Chondrocyte (in vitro differentiated cells): ENCODE measurements around the gene TEAD1. TPM values are rescaled to one million over a fixed set of nuclear protein-coding genes. Genes with fewer than 3 reads are reported as not detected.
A peak's percentile ranks its signal among the peaks of the same experiment; 100 is the strongest.

Experiments
- DNase-seq: peaks from one replicate; pipeline ENCODE4 v3.0.0; 2021; ENCODE audit warnings: mixed read lengths, low spot score
- H3K27ac Mint-ChIP-seq: one replicate; pipeline ENCODE4 v1.8.0; 2021; ENCODE audit warnings: mild to moderate bottlenecking, moderate library complexity, mixed read lengths; ENCODE audit not compliant: unreplicated experiment
- H3K27me3 Mint-ChIP-seq: 2 replicates; pipeline ENCODE4 v1.8.0; 2021; ENCODE audit warnings: low read depth, mixed read lengths
- H3K36me3 Mint-ChIP-seq: 2 replicates; pipeline ENCODE4 v1.8.0; 2021; ENCODE audit warnings: low read depth, mixed read lengths
- H3K4me1 Mint-ChIP-seq: 2 replicates; pipeline ENCODE4 v1.8.0; 2021; ENCODE audit warnings: low read depth, mild to moderate bottlenecking, mixed read lengths
- H3K4me3 Mint-ChIP-seq: one replicate; pipeline ENCODE4 v1.8.0; 2021; ENCODE audit warnings: mild to moderate bottlenecking, moderate library complexity, mixed read lengths; ENCODE audit not compliant: unreplicated experiment
- H3K9me3 Mint-ChIP-seq: 2 replicates; pipeline ENCODE4 v1.8.0; 2021; ENCODE audit warnings: low read depth, mixed read lengths
- CTCF ChIP-seq: fragments of 200-600 bp; sonication (generic); IDR thresholded peaks from 2 replicates; pipeline ENCODE4 v1.5.0; 2021; ENCODE audit warnings: antibody characterized with exemption, mild to moderate bottlenecking, moderate library complexity
- total RNA-seq: library from RNA; stranded (reverse); gene quantifications from 3 replicates; pipeline ENCODE4 v1.2.1, GENCODE V29; 2021

The TEAD1 gene
- total RNA-seq, 1 donor from 2014 or later: 137 TPM

- DNase-seq: no peak
- Mint-ChIP-seq H3K4me1 (peaks cover 69% of the 10 kb centered on the region), H3K4me3 (peak overlapping the region; percentile 89), H3K36me3 (no peaks in the 10 kb centered on the region), H3K9me3 (no peaks in the 10 kb centered on the region), H3K27ac (peak overlapping the region; percentile 97), H3K27me3 (no peaks in the 10 kb centered on the region)
- TF ChIP-seq CTCF: no peak
Measured at GRCh38 chr11:12677131-12677530, 2.9 kb downstream of the TEAD1 start.

- H3K36me3 Mint-ChIP-seq: no peaks in the 10 kb centered on the region
- no peaks in the 10 kb centered on the region for H3K9me3 Mint-ChIP-seq
- H3K4me1 Mint-ChIP-seq: peaks cover 78% of the 10 kb centered on the region
Measured at GRCh38 chr11:12678092-12678491, 3.9 kb downstream of the TEAD1 start.

GRCh38 chr11:12678991-12679390, 4.8 kb downstream of the TEAD1 start:
- Mint-ChIP-seq H3K27me3 (no peaks in the 10 kb centered on the region), H3K4me3 (peak overlapping the region; percentile 1), H3K9me3 (no peaks in the 10 kb centered on the region), H3K36me3 (no peaks in the 10 kb centered on the region), H3K27ac (peak overlapping the region; percentile 57), H3K4me1 (peaks cover 81% of the 10 kb centered on the region)
- no peak for TF ChIP-seq CTCF
- no peak for DNase-seq

More at GRCh38 chr11:12678092-12678491, 3.9 kb downstream of the TEAD1 start:
- no peak for TF ChIP-seq CTCF
- peak overlapping the region; percentile 97 for H3K27ac Mint-ChIP-seq
- H3K4me3 Mint-ChIP-seq: peak overlapping the region; percentile 89
- no peak for DNase-seq
- no peaks in the 10 kb centered on the region for H3K27me3 Mint-ChIP-seq

GRCh38 chr11:12679471-12679870, 5.2 kb downstream of the TEAD1 start:
- Mint-ChIP-seq H3K4me1 (peaks cover 86% of the 10 kb centered on the region), H3K27me3 (no peaks in the 10 kb centered on the region), H3K4me3 (no peak overlapping the region), H3K36me3 (no peaks in the 10 kb centered on the region), H3K27ac (peak overlapping the region; percentile 41), H3K9me3 (no peaks in the 10 kb centered on the region)
- no peak for TF ChIP-seq CTCF
- DNase-seq: no peak

GRCh38 chr11:12680246-12680939, 6.2 kb downstream of the TEAD1 start:
- Mint-ChIP-seq H3K4me1 (peaks cover 95% of the 10 kb centered on the region), H3K9me3 (no peaks in the 10 kb centered on the region), H3K27me3 (no peaks in the 10 kb centered on the region), H3K27ac (peak overlapping the region; percentile 92), H3K36me3 (no peaks in the 10 kb centered on the region), H3K4me3 (peak overlapping the region; percentile 63)
- no peak for TF ChIP-seq CTCF
- no peak for DNase-seq
